ENCODE data around the gene ZFYVE27.

Gene ZFYVE27

GRCh38 chr10:97791824-97792721, 55.1 kb downstream of the ZFYVE27 start:
- peak; percentile 52 for DNase-seq (ENCODE audit: low read depth)

- no peak for DNase-seq (ENCODE audit: low read depth)
Measured at GRCh38 chr10:97795886-97796285, 59.0 kb downstream of the ZFYVE27 start.

- DNase-seq (ENCODE audit: low read depth): no peak
Measured at GRCh38 chr10:97796651-97797050, 59.7 kb downstream of the ZFYVE27 start.

- no peak for DNase-seq (ENCODE audit: low read depth)
Measured at GRCh38 chr10:97798958-97799610, 62.2 kb downstream of the ZFYVE27 start.

- no peak for DNase-seq (ENCODE audit: low read depth)
Measured at GRCh38 chr10:97800474-97800873, 63.5 kb downstream of the ZFYVE27 start.

GRCh38 chr10:97801422-97801821, 64.5 kb downstream of the ZFYVE27 start:
- DNase-seq (ENCODE audit: low read depth): no peak

GRCh38 chr10:97805096-97805884, 68.4 kb downstream of the ZFYVE27 start:
- DNase-seq (ENCODE audit: low read depth): no peak

DNA sequence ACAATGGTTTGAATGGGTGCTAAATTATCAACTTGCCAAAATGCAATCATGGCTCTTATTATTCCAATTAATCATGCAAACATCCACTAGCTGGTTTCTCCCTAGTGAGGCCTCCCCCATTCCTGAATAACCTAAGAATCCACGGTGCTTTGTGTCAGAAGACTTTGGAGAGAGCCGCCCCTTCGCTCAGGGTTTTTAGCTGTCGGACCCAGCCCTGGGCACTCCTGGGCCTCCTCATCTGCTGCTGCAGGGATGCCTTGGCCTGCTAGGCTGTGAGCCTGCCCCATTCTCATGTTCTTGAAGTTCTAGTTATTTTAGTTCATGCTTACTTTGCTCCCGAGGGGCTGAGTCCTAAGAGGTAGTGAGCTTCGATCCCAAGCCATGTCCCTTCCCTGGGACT, 69.0 kb downstream of the ZFYVE27 start:
- no peak for DNase-seq (ENCODE audit: low read depth)

GRCh38 chr10:97810446-97810845, 73.5 kb downstream of the ZFYVE27 start:
- DNase-seq (ENCODE audit: low read depth): no peak

All from stimulated activated CD8-positive, alpha-beta memory T cell treated with anti-CD3 and anti-CD28 coated beads, Interleukin-15, amount 100 ng/mL, for 24 hours (primary cell).